Pons (tissue), 1 donor: ENCODE data around the gene GDI1.

Experiments used
- DNase-seq: peaks from one replicate; pipeline ENCODE4 v3.0.0-alpha.2; 2016; ENCODE audit warnings: low spot score

GDI1 gene

DNA sequence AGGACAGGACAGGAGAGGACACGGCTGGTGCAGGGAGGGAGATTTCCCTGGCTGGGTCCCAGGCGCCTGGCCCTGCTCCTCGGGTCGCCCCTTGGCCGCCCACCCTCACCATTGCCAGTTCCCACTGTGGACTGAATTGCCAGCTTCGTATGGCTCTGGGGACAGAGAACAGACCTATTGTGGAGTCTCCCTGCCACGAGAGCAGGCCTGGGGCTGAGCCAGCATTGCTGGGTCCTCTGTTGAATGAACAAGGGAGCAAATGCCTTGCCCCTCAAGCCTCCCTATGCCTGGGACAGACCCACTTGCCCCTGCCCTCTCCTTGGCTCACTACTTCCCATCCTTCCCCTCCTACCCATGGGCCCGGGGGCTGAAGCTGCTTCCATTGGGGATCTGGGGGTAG lies 25.4 kb downstream of the GDI1 start:
- peak; percentile 75 for DNase-seq

DNA sequence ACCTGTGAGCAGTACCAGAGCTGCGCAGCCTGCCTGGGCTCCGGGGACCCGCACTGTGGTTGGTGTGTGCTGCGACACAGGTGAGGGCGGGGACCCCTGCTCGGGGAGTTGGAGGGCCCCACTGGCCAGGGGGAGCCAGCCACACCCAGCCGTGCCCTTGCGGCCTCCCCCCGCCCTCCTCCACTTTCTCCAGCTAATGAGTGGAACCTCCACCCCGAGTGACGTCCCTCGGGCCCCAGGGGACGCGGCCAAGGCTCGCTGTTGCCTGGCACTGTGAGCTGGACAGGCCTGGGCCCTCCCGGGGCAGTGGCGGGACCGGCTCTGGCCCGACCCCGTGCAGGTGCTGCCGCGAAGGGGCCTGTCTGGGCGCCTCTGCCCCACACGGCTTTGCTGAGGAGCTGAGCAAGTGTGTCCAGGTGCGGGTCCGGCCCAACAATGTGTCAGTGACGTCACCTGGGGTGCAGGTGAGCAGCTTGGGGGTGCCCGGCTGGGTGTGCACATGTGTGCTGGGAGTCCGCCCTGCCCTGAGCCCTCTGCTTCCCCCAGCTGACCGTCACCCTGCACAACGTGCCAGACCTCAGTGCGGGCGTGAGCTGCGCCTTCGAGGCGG lies 26.8 kb downstream of the GDI1 start:
- DNase-seq, result no peak

DNA sequence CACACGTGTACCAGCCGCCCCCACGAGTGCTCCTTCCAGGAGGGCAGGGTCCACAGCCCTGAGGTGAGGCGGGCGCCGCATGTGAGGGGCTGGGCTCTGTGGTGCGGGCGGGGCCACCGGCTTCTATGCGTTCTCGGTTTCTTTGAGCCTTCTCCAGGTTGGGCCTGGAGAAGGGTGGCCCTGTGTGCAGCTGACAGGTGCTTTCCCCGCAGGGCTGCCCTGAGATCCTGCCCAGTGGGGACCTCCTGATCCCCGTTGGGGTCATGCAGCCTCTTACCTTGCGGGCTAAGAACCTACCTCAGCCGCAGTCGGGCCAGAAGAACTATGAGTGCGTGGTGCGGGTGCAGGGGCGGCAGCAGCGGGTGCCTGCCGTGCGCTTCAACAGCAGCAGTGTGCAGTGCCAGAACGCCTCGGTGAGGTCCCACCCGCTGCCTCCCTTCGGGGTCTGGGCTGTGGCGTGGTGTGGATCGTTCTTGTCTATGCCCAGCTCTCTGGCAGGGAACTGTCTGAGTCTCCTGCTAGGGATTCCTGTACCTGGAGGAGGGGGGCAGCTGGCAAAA lies 27.9 kb downstream of the GDI1 start:
- DNase-seq, result no peak

DNA sequence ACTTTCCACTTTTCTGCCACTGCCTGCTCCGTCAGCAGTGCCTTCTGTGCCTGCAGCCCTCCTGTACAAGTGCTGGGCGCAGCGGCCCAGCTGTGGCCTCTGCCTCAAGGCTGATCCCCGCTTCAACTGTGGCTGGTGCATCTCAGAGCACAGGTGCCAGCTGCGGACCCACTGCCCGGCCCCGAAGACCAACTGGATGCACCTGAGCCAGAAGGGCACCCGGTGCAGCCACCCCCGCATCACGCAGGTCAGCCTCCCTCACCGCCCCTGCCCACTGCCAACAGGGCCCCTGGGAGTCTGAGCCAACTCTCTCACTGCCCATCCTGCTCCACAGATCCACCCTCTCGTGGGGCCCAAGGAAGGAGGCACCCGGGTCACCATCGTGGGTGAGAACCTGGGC lies 28.6 kb downstream of the GDI1 start:
- DNase-seq, result no peak

DNA sequence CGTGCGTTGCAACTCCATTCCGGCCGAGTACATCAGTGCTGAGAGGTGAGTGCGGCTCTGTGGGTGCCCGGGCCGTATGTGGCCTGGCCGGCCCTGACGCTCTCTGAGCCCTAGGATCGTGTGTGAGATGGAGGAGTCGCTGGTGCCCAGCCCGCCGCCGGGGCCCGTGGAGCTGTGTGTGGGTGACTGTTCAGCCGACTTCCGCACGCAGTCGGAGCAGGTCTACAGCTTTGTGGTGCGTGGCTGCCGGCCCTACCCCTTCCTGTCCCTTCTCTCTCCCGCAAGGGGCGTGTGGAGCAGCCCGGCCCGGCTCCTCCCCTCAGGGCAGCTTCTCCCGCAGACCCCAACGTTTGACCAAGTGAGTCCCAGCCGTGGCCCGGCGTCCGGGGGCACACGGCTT lies 29.1 kb downstream of the GDI1 start:
- no peak for DNase-seq

DNA sequence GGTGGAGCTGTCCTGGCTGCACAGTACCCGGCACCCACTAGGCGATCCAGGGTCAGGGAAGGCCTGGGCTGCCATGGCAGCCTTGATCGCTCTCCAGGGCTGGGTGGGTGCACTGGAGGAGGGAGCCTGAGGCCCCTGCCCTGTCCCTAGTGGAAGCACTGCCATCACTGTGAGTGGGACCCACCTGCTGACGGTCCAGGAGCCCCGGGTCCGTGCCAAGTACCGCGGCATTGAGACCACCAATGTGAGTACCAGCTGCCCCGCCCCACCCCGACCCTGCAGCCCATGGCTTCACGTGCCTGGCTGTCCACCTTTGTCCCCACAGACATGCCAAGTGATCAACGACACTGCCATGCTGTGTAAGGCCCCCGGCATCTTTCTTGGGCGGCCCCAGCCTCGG lies 30.0 kb downstream of the GDI1 start:
- no peak for DNase-seq

DNA sequence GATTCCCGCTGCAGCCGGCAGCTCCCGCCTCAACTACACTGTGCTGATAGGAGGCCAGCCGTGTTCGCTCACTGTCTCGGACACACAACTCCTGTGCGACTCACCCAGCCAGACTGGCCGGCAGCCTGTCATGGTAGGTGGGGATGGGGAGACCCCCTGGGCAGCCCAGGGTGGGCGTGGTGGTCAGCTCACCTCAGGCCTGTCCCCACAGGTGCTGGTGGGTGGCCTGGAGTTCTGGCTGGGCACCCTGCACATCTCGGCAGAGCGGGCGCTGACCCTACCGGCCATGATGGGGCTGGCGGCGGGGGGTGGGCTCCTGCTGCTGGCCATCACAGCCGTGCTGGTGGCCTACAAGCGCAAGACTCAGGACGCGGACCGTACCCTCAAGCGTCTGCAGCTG lies 30.6 kb downstream of the GDI1 start:
- DNase-seq, result no peak

DNA sequence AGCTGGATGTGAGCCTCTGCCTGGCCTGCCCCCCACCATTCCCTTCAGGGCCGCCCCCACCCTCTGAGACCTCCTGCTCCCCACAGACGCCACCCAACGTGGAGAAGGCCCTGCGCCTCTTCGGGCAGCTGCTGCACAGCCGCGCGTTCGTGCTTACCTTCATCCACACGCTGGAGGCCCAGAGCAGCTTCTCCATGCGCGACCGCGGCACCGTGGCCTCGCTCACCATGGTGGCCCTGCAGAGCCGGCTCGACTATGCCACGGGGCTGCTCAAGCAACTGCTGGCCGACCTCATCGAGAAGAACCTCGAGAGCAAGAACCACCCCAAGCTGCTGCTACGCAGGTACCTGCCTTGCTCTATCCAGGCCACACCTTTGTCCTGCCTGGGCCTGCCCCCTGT lies 31.3 kb downstream of the GDI1 start:
- DNase-seq, result no peak

DNA sequence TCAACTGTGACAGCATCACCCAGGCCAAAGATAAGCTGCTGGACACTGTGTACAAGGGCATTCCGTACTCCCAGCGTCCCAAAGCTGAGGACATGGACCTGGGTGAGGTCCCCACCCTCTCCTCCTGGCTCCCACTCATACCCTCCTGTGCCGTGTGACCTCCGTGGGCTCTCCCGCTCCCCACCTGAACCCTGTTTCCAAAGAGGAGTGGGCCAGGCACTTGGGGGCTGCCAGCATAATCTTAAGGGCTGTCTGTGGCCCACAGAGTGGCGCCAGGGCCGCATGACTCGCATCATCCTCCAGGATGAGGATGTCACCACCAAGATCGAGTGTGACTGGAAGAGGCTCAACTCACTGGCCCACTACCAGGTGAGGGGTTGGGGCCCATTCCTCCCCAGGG lies 32.2 kb downstream of the GDI1 start:
- no peak for DNase-seq

DNA sequence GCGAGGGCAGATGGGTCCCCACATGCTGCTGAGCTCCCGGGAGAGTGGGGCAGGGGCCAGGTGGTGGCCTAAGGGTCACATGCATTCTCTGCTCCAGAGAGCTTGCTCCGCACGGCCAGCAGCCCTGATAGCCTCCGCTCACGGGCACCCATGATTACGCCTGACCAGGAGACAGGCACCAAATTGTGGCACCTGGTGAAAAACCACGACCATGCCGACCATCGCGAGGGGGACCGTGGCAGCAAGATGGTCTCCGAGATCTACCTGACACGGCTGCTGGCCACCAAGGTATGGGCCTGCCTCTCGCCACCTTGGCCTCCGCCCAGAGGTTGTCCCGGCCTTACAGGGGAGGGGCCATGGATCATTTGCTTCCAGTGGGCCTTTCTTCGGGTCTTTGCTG lies 32.9 kb downstream of the GDI1 start:
- DNase-seq, result no peak

DNA sequence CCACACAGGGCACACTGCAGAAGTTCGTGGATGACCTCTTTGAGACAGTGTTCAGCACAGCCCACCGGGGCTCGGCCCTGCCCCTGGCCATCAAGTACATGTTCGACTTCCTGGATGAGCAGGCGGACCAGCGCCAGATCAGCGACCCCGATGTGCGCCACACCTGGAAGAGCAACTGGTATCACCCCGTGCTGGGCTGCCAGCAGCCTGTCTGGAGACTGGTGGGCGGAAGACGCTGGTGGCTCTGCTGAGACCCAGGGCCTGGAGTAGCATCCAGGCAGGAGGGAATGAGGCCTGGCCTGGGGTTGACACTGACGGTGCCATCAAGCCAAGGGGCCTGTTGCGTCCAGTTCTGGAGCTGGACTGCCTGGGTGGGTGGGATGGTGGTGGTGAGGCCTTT lies 33.5 kb downstream of the GDI1 start:
- no peak for DNase-seq

DNA sequence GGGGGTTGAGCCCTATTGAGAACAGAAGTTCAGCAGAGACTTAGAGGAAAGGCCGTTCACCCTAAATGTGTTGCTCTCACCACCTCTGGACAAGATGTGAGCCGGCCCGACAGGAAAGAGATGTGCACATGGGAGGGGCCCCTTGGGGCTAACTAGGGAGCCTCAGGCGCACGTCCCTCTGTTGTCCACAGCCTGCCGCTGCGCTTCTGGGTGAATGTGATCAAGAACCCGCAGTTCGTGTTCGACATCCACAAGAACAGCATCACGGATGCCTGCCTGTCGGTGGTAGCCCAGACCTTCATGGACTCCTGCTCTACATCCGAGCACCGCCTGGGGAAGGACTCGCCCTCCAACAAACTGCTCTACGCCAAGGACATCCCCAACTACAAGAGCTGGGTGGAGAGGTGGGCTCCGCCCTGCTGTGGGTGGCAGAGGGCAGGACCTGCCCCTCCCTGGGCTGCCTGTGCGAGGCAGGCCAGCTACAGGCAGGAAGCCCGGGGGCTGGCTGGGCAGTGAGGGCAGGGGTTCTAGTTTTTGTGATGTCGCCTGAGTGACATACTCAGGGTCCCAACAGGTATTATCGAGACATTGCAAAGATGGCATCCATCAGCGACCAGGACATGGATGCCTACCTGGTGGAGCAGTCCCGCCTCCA lies 34.1 kb downstream of the GDI1 start:
- DNase-seq, result no peak

DNA sequence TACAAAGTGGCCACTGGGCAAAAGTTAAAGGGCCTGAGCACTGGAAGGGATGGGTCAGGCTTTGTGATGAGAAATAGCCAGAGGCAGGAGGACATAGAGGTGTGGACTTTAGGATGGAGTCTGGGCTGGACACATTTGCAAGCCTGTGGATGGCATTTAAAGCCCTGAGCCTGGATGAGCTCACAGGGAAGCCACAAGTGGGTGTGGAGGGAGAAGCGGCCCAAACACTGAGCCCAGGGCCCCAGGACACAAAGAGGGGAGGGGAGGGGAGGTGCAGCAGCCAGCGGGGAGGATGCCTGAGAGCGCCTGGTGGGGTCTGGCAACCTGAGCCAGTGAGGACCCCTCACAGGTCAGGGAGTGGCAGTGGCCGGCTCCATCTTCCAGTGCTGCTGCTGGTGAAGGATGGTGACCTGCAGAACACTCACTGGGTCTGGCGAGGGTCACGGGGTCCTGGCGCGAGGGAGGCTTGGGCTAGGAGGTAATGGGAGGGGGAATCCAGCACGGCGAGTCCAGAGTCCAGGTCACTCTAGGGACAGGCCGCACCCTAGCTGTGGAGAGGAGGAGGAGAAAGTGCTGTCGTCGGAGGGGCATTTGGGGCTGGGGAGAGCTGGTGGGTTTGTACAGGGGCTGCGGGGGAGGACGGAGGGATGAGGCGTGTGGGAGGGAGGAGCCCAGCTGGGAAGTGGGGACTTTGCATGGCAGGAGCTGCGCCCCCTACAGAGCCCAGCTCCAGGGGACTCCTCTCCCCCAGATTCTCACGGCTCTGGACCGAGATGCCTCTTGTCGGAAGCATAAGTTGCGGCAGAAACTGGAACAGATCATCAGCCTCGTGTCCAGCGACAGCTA lies 35.1 kb downstream of the GDI1 start:
- DNase-seq, result no peak

DNA sequence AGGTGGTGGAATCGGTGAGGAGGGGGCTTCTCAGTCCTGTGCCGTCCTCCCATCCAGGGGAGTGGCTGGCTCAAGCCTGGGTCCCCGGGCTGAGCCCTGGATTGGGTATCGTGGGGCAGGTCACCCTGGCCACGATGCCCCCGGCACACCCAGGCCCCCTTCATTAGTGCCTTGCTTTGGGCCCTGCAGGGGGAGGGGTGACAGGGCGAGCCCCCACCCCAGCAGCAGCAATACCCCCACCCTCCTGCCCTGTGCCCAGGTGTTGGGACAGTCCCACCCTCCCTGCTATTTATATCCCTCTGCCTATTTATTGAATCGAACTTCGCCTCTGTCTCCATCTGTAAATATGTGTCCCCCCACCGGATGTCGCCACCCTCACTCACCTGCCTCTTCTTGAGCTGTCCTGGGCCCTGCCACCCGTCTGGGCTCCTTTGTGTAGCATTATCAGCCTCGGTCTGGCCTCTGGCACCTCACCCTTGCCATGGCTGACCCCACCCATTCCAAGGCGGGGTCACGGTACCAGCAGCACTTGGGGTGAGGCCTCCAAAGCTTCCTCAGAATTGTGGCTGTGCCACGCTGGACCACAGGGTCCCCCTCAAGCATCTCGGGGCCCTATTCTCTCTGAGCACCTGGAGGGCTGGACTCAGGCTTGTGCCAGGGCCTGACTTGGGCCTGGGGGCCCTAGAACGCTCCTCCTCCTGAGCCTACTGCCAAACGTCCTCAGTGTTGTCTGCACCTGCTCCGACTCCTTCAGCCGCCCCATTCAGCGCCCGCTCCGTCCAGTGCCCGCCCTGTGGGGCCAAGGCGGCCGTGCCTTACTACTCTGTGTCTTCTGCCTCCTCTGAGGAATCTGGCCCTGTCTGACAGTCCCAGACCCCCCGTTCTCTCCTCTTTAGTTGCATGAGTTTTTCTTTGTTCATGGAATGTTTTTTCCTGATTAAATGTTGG lies 36.0 kb downstream of the GDI1 start:
- DNase-seq, result no peak

DNA sequence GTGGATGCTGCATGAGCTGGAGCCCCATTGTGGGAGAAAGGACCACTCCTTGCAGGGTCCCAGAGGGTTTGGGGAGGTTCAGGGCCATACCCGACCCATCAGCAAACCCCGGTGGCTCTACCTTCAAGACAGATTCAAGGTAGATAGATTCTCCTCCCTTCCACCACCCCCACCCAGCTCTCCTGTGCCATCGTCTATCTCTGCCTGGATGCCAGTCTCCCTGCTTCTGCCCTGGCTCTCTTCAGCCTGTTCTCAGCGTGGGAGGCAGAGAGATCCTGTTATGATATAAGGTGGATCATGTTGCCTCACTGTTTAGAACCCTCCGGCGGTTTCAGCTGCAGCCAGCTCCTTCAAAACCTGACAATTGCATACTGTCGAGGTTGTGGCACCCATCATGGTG lies 36.7 kb downstream of the GDI1 start:
- no peak for DNase-seq

DNA sequence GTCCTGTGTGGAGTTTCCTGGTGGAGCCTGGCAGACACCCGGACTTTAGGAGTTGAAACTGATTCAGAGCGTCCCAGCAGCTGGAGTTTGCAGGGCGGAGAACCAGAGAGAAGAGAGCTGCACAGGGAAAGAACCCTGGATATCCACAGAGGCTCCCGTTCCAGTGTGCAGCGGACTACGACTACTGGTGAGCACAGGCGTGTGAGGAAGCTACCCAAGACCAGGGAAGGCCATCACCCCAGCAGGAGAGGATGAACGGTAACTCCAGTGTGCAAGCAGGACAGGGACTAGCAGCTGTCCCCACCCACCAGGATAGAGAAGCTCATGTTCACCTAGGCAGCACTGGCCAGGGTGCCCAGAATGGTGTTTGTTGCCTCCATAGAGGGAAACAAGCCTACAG lies 39.9 kb downstream of the GDI1 start:
- DNase-seq, result no peak

DNA sequence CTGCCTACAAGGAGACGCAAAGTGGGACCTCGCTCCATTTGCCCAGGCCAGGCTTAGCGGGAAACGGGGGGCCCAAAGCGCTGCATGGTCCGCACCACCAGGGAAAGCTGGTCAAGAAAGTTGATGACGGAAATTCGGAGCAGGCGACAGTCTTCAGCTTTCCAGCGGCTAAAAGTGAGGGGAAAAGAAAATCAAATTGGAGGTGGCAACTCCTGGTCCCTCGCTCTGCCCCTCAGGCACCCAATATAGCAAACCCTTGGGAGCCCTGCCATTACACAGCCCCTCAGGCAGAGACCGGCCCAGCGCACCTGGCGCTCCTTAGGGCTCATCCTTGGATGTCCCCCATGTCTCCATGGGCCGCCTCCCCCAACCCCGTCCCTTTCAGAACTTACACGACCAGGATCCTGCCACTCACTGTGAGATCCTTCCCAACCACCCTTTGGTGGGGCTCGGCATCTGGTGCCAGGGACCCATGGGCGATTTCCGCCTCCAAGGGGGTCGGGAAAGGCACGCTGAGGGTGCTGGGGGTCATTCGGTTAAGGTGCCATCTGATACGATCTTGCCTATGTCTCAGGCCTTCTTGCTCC lies 41.0 kb downstream of the GDI1 start:
- no peak for DNase-seq

DNA sequence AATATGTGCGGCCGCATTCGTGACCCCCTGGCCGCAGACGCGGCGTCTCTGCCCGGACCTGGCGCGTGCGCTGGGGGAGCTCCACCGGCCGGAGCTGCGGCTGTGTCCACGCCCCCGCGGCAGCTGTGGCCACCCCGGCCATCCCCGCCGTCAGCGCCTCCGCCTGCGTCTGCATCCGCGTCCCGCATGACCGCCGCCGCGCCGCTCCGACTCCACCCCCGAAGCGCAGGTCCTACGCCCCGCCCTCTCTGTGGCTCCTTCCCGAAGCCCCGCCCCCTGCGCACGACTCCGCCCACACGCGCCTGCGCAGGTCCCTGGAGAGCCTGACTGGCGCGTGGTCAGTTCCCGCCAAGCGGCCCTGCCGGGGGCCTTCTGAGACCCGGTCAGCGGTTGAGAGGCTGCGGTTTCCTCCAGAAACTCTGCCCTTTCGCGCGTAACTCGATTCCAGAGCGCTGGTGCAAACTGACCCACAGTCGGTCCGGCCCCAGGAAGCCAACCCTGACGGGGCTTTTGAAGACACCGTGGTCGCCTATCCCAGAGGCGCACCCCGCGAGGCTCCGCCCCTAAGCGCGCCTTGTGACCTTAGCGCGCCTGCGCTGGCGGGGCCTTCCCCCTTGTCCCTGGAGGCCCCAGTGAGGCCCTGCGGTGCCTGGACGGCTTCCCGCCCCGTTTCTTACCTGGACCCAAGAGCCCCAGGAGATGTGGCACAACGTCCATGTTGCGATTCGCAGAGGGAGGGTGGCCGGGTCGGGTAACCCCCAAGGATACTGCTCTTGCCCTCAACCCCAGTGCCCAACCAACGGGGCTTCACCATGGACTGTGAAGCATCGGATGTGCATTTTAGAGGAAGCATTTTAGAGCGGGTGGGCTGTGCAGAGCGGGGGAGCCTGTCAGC lies 42.0 kb downstream of the GDI1 start, which contains the start of gene LAGE3:
TSS of gene LAGE3 (minus strand) at position 554 of the 895 bp plus-strand sequence. CDS start at position 188, 366 bp downstream.
- DNase-seq, result peak; percentile 78

DNA sequence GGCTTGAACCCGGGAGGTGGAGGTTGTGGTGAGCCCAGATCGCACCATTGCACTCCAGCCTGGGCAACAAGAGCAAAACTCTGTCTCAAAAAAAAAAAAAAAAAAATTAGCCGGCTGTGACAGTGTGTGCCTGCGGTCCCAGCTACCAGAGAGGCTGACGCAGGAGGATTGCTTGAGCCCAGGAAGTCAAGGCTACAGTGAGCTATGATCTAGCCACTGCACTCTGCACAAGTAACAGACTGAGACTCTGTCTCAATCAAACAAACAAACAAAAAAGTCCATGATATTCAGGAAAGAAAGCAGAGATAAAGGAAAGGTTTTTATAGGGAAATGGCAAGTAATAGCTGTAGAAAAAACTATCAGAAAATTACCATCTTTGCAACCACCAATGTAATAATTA lies 44.2 kb downstream of the GDI1 start:
- no peak for DNase-seq

DNA sequence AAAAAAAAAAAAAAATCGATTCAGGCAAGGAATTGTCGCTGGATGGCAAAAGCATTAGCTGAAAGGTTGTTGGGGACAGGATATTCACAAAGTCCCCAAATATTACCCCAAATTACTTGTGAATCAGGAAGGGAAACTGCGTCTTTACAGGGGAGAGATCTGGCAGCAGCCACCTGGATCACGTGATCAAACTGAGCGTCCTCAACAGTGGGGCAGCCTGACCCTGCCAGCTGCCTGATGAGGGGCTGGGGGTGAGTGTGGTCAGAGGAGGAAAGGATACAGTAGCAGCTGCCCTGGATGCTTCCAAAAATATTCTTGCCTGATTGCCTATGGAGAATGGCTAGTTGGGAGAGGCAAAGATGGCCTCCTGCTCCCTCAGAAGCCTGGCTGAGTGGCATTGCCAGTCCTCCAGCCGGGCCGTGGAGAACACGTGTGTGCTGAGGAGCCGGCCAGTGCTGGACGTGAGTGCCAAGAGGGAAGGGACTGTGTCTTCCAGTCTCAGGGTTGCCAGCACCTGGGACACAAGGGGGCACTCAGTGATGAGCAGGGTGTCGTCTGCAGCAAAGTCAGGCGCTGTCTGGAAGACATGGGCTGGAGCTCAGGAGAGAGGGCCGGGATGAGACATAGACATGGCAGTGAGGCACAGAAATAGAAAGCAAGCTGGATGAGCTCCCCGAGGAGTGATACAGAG lies 45.1 kb downstream of the GDI1 start:
- no peak for DNase-seq
